K562 (cell line): ENCODE measurements around the gene PARD3B. TPM values are rescaled to one million over a fixed set of nuclear protein-coding genes. Genes with fewer than 3 reads are reported as not detected.

Experiments used
- ATAC-seq: fragments of 200-7000 bp; cut with Tn5 transposase; 3 replicates; pipeline ENCODE4 v1.9.1; 2020; ENCODE audit warnings: moderate library complexity
- BruUV-seq: library from RNA; stranded (reverse); fragments of 400-500 nt; replicated peaks from 2 replicates; lab custom pipeline; 2021; lab: Mats Ljungman, UMichigan
- CTCF ChIA-PET: fragments of 300-600 bp; formaldehyde crosslinking; extraction: SDS; loops from one replicate; lab custom pipeline; 2021; ENCODE audit warnings: low intra/inter-chr PET ratio; lab: Yijun Ruan, JAX
- POLR2A ChIA-PET: fragments of 300-600, 350-650 bp; sonication (Branson Sonifier 250); formaldehyde crosslinking; extraction: SDS; loops from one replicate; lab custom pipeline; 2021; ENCODE audit warnings: antibody characterized with exemption, inconsistent platforms; lab: Yijun Ruan, JAX
- DNase-seq, 4 experiments: peaks; one replicate each; pipeline versions ENCODE4 v3.0.0 to v3.0.0-alpha.2; 2011 to 2018; ENCODE audit warnings: low spot score in 3 of 4, mixed read lengths in 3 of 4; ENCODE audit errors: extremely low read depth in 1 of 4
- FAIRE-seq: peaks from 2 replicates; lab custom pipeline; 2011; peaks lifted over from hg19 to GRCh38; lab: Jason Lieb, UNC
- H2AFZ ChIP-seq: 2 replicates; pipeline ENCODE4 v1.6.0; 2011; ENCODE audit warnings: low read depth, low read length, control low read depth, inconsistent platforms
- H3K27ac ChIP-seq: fragments of 200-600 bp; 3 replicates; pipeline ENCODE4 v1.8.0; 2011; ENCODE audit warnings: low read depth, mild to moderate bottlenecking, control low read depth, inconsistent platforms, low read length, moderate library complexity, mixed read lengths; ENCODE audit errors: extremely low read depth
- H3K27me3 ChIP-seq, 2 experiments: fragments of 300-600 bp in 1 of 2; 2 replicates in 1 of 2; 3 replicates in 1 of 2; pipeline versions ENCODE4 v1.6.0 to v1.8.0; 2011; ENCODE audit warnings: inconsistent platforms in 2 of 2, low read length in 2 of 2, mild to moderate bottlenecking in 1 of 2, mixed read lengths in 1 of 2, moderate library complexity in 1 of 2; ENCODE audit not compliant: control insufficient read depth in 2 of 2, insufficient read depth in 2 of 2
- H3K36me3 ChIP-seq: fragments of 300-600 bp; 3 replicates; pipeline ENCODE4 v1.8.0; 2011; ENCODE audit warnings: mild to moderate bottlenecking, low read length, inconsistent platforms; ENCODE audit not compliant: control insufficient read depth, insufficient read depth
- H3K4me1 ChIP-seq, 2 experiments: fragments of 200-600 bp in 1 of 2; replicated peaks in 1 of 2; 2 replicates in 1 of 2; 3 replicates in 1 of 2; pipeline versions ENCODE4 v1.5.1 to v1.8.0; 2011; ENCODE audit warnings: inconsistent platforms in 2 of 2, low read length in 2 of 2, mild to moderate bottlenecking in 1 of 2, mixed read lengths in 1 of 2, moderate library complexity in 1 of 2; ENCODE audit not compliant: control insufficient read depth in 2 of 2, insufficient read depth in 2 of 2
- H3K4me2 ChIP-seq: 2 replicates; pipeline ENCODE4 v1.6.1; 2011; ENCODE audit warnings: low read length, control low read depth, inconsistent platforms, mixed read lengths; ENCODE audit not compliant: insufficient read depth
- H3K4me3 ChIP-seq: fragments of 200-600 bp; sonication (generic), shearing (Covaris generic); 2 replicates; pipeline ENCODE4 v1.5.1; 2016; ENCODE audit warnings: control low read depth, inconsistent platforms
- H3K79me2 ChIP-seq: fragments of 200-600 bp; 3 replicates; pipeline ENCODE4 v1.8.0; 2011; ENCODE audit warnings: low read length, inconsistent platforms; ENCODE audit not compliant: control insufficient read depth, insufficient read depth
- H3K9ac ChIP-seq, 2 experiments: 2 replicates each; pipeline versions ENCODE4 v1.6.0 to v1.6.1; 2011; ENCODE audit warnings: low read depth in 2 of 2, low read length in 2 of 2, control low read depth in 1 of 2, inconsistent platforms in 1 of 2, mild to moderate bottlenecking in 1 of 2, mixed read lengths in 1 of 2; ENCODE audit not compliant: insufficient read depth in 1 of 2
- H3K9me1 ChIP-seq: one replicate; pipeline ENCODE4 v1.6.0; 2011; ENCODE audit warnings: inconsistent platforms, mild to moderate bottlenecking, low read length, moderate library complexity; ENCODE audit not compliant: control insufficient read depth, insufficient read depth
- H3K9me3 ChIP-seq: replicated peaks from 2 replicates; pipeline ENCODE4 v1.5.1; 2011; ENCODE audit warnings: low read depth, low read length, inconsistent platforms; ENCODE audit not compliant: control insufficient read depth, insufficient read depth
- H4K20me1 ChIP-seq: replicated peaks from 2 replicates; pipeline ENCODE4 v1.6.1; 2011; ENCODE audit warnings: low read length, inconsistent platforms, mixed read lengths; ENCODE audit not compliant: control insufficient read depth, insufficient read depth
- CHD1 ChIP-seq: fragments of 200-600 bp; sonication (generic); IDR thresholded peaks from one replicate; pipeline ENCODE4 v1.6.1; 2012; ENCODE audit warnings: mild to moderate bottlenecking, moderate library complexity, low read length, inconsistent platforms
- KLF16 ChIP-seq: IDR thresholded peaks from 2 replicates; pipeline ENCODE4 v1.6.1; 2016; ENCODE audit warnings: antibody characterized with exemption
- MAX ChIP-seq: sonication (generic); formaldehyde crosslinking; IDR thresholded peaks from 2 replicates; pipeline ENCODE4 v1.9.0; 2022; ENCODE audit warnings: mild to moderate bottlenecking, missing genetic modification reagents
- MECOM ChIP-seq: fragments of 250-450 bp; sonication (Bioruptor Pico); IDR thresholded peaks from 2 replicates; pipeline ENCODE4 v1.8.0; 2022; ENCODE audit warnings: inconsistent platforms
- MXD1 ChIP-seq: fragments of 250-450 bp; sonication (Bioruptor Pico); IDR thresholded peaks from 2 replicates; pipeline ENCODE4 v1.8.0; 2021; ENCODE audit warnings: borderline replicate concordance, mild to moderate bottlenecking, moderate library complexity; ENCODE audit not compliant: poor library complexity, severe bottlenecking
- NR4A1 ChIP-seq, 2 experiments: fragments of 250-450 bp in 1 of 2; fragments of 450-650 bp in 1 of 2; sonication (Bioruptor Pico) in 1 of 2; IDR thresholded peaks; 2 replicates each; pipeline versions ENCODE4 v1.4.0 to v1.6.1; 2016 to 2020; ENCODE audit warnings: mild to moderate bottlenecking in 2 of 2, missing compliant biosample characterization in 1 of 2, missing genetic modification characterization in 1 of 2, moderate library complexity in 1 of 2
- NRF1 ChIP-seq, 2 experiments: fragments of 450-650 bp; IDR thresholded peaks in 1 of 2; conservative IDR thresholded peaks in 1 of 2; 2 replicates each; pipeline ENCODE4 v1.6.1; 2014; ENCODE audit warnings: mild to moderate bottlenecking in 2 of 2
- PURB ChIP-seq: sonication (generic); formaldehyde crosslinking; IDR thresholded peaks from 2 replicates; pipeline ENCODE4 v1.9.0; 2021; ENCODE audit warnings: low read depth, mild to moderate bottlenecking, missing genetic modification reagents
- PYGO2 ChIP-seq: fragments of 450-650 bp; IDR thresholded peaks from 2 replicates; pipeline ENCODE4 v1.6.1; 2016; ENCODE audit warnings: mild to moderate bottlenecking, missing genetic modification characterization, moderate library complexity, missing compliant biosample characterization
- THAP7 ChIP-seq: fragments of 250-450 bp; sonication (Bioruptor Pico); IDR thresholded peaks from 2 replicates; pipeline ENCODE4 v1.5.0; 2021
- TOE1 ChIP-seq, 2 experiments: fragments of 450-650 bp in 1 of 2; sonication (generic) in 1 of 2; formaldehyde crosslinking in 1 of 2; IDR thresholded peaks; 2 replicates each; pipeline versions ENCODE4 v1.7.1 to v1.8.0; 2016 to 2022; ENCODE audit warnings: borderline replicate concordance in 2 of 2, mild to moderate bottlenecking in 2 of 2, antibody characterized with exemption in 1 of 2, inconsistent platforms in 1 of 2, low read depth in 1 of 2, missing genetic modification reagents in 1 of 2, moderate library complexity in 1 of 2
- ZNF263 ChIP-seq: sonication (generic); formaldehyde crosslinking; IDR thresholded peaks from 2 replicates; pipeline ENCODE4 v1.8.0; 2022; ENCODE audit warnings: mild to moderate bottlenecking, missing genetic modification reagents, borderline replicate concordance
- ZNF507 ChIP-seq: conservative IDR thresholded peaks from 2 replicates; pipeline ENCODE4 v1.6.1; 2017; ENCODE audit warnings: missing genetic modification characterization, missing compliant biosample characterization
- ZNF551 ChIP-seq: fragments of 250-450 bp; sonication (Bioruptor Pico); IDR thresholded peaks from 2 replicates; pipeline ENCODE4 v1.5.0; 2021; ENCODE audit warnings: mild to moderate bottlenecking, moderate library complexity
- ZNF696 ChIP-seq: fragments of 250-450 bp; sonication (Bioruptor Pico); conservative IDR thresholded peaks from 2 replicates; pipeline ENCODE4 v1.4.0; 2020; ENCODE audit warnings: mild to moderate bottlenecking, moderate library complexity
- ZNF76 ChIP-seq: fragments of 250-450 bp; sonication (Bioruptor Pico); IDR thresholded peaks from 2 replicates; pipeline ENCODE4 v1.4.0; 2020; ENCODE audit warnings: mild to moderate bottlenecking, moderate library complexity, borderline replicate concordance
- whole genome bisulfite sequencing: fragments of 100-300 bp; shearing (Covaris generic); methylation state at CpG from one replicate; pipeline ENCODE4 v1.1.6; 2016; ENCODE audit warnings: low coverage, mixed read lengths; ENCODE audit not compliant: insufficient coverage; ENCODE audit errors: missing lambda C conversion rate; 5-methylcytosine and 5-hydroxymethylcytosine counted together
- in situ Hi-C: fragments of 300-500 bp; cut with MboI; formaldehyde crosslinking; loops from 4 replicates; pipeline ENCODE4 v1.15.0; 2018; ENCODE audit warnings: inconsistent platforms, mixed read lengths
- intact Hi-C: fragments of 100-400 bp; cut with micrococcal nuclease; formaldehyde crosslinking; loops from 2 replicates; pipeline ENCODE4 v1.14.2; 2022
- polyA plus RNA-seq, 8 experiments: library from polyadenylated mRNA; depleted of rRNA in 4 of 8; stranded (reverse) in 5 of 8; unstranded in 3 of 8; fragments of >200 nt; fragmentation: Nextera tagmentation in 2 of 8; fragmentation: Illumina TruSeq in 1 of 8; extraction: Ambion mirVana in 2 of 8; extraction: Trizol in 1 of 8; gene quantifications; 2 replicates each; pipeline versions ENCODE4 v1.2.1 to v1.2.3, GENCODE V29; 2011 to 2014; ENCODE audit warnings: inconsistent platforms in 1 of 8, missing spikeins in 1 of 8
- total RNA-seq, 7 experiments: library from RNA; depleted of rRNA in 6 of 7; stranded (reverse); fragments of >200 nt in 6 of 7; fragmentation: Illumina TruSeq in 2 of 7; extraction: Trizol in 2 of 7; gene quantifications; 2 replicates each; pipeline versions ENCODE4 v1.2.1 to v1.2.3, GENCODE V29; 2011 to 2021; ENCODE audit warnings: low replicate concordance in 1 of 7
- TF ChIP-seq, protein P1 (sequence below): sonication (generic); formaldehyde crosslinking; IDR thresholded peaks from 2 replicates; pipeline ENCODE4 v1.8.0; 2022; ENCODE audit warnings: mild to moderate bottlenecking, missing genetic modification reagents

PARD3B gene
- total and polyA plus RNA-seq, 9 of the 15 experiments (the other 6 are each of a cell fraction or from before 2014, with no cell fraction given), result 0.15 to 3.0 (median 1.1) TPM

- Histone ChIP-seq H3K36me3 (no peaks in the 10 kb centered on the region), H3K9me1 (no peaks in the 10 kb centered on the region), H2AFZ (no peak overlapping the region), H3K4me1 (no peaks in the 10 kb centered on the region; a peak in 1 of 5 replicates)
- intact Hi-C loops, result no loop called here
- in situ Hi-C loops, result no loop called here
- 40% methylated on average over 2 of the region's 2 CpGs for WGBS
- no TSS peak for BruUV-seq
- DNase-seq, result no peak
- no peak for FAIRE-seq
- TF ChIP-seq PURB (no peak), TOE1 (IDR thresholded peaks at IDR 0.05; ENCODE audit: borderline replicate concordance) (no peak), TOE1 (CRISPR knock-in tag; IDR thresholded peaks at IDR 0.05; ENCODE audit: borderline replicate concordance, low read depth) (no peak), NR4A1 (CRISPR knock-in tag; IDR thresholded peaks at IDR 0.05) (no peak), NR4A1 (tag; IDR thresholded peaks at IDR 0.05) (no peak), ZNF76 (CRISPR knock-in tag) (no peak), ZNF507 (tag) (no peak), ZNF263 (CRISPR knock-in tag) (no peak), ZNF696 (CRISPR knock-in tag) (no peak), KLF16 (no peak), CHD1 (no peak), MAX (CRISPR knock-in tag) (no peak), NRF1 (conservative IDR thresholded peaks at IDR 0.05 in 1 of 2, IDR thresholded peaks at IDR 0.05 in 1 of 2) (no peak), MECOM (CRISPR knock-in tag) (no peak), PYGO2 (tag) (no peak), THAP7 (CRISPR knock-in tag) (no peak), MXD1 (CRISPR knock-in tag) (no peak), ZNF551 (no peak)
- TF ChIP-seq, protein P1, sequence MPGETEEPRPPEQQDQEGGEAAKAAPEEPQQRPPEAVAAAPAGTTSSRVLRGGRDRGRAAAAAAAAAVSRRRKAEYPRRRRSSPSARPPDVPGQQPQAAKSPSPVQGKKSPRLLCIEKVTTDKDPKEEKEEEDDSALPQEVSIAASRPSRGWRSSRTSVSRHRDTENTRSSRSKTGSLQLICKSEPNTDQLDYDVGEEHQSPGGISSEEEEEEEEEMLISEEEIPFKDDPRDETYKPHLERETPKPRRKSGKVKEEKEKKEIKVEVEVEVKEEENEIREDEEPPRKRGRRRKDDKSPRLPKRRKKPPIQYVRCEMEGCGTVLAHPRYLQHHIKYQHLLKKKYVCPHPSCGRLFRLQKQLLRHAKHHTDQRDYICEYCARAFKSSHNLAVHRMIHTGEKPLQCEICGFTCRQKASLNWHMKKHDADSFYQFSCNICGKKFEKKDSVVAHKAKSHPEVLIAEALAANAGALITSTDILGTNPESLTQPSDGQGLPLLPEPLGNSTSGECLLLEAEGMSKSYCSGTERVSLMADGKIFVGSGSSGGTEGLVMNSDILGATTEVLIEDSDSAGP, result no peak
- TF ChIP-seq, all 486 proteins: peak for 0
- Histone ChIP-seq H3K27me3 (no peaks in the 10 kb centered on the region), H4K20me1 (no peaks in the 10 kb centered on the region), H3K9me3 (no peaks in the 10 kb centered on the region), H3K4me3 (no peak overlapping the region), H3K79me2 (no peaks in the 10 kb centered on the region), H3K27ac (no peak overlapping the region), H3K9ac (no peak overlapping the region), H3K4me2 (no peak overlapping the region)
- ChIA-PET POLR2A (interaction anchor here (0.7 kb wide), 1 partner anchor 40 kb away, joined by 3 read pairs; no protein-coding TSS in a partner anchor), CTCF (no interaction called here)
- ATAC-seq, result no peak
These were observed 603.5 kb downstream of the PARD3B start for GRCh38 chr2:205148755-205149154.
